Prostate gland (tissue), 2 donors: ENCODE measurements around the gene VSNL1. TPM values are rescaled to one million over a fixed set of nuclear protein-coding genes. Genes with fewer than 3 reads are reported as not detected.

ENCODE experiments used
- DNase-seq: peaks from one replicate; pipeline ENCODE4 v3.0.0-alpha.2; 2019; ENCODE audit warnings: low spot score
- H3K27ac ChIP-seq, 2 donors: fragments of 200-600 bp; sonication (generic); 2 replicates each; pipeline ENCODE4 v1.5.1; 2017 to 2019
- H3K27me3 ChIP-seq: fragments of 200-600 bp; sonication (generic); replicated peaks from 2 replicates; pipeline ENCODE4 v1.5.1; 2019; ENCODE audit not compliant: insufficient read depth
- H3K36me3 ChIP-seq, 2 donors: fragments of 200-600 bp; sonication (generic); 1 replicate in 1 of 2; 2 replicates in 1 of 2; pipeline versions ENCODE4 v1.5.1 to v1.8.1; 2017 to 2019
- H3K4me1 ChIP-seq: fragments of 200-600 bp; sonication (generic); replicated peaks from 2 replicates; pipeline ENCODE4 v1.5.1; 2019
- H3K4me3 ChIP-seq, 2 donors: fragments of 200-600 bp; sonication (generic); 2 replicates each; pipeline ENCODE4 v1.5.1; 2017 to 2019
- H3K9me3 ChIP-seq: fragments of 200-600 bp; sonication (generic); 2 replicates; pipeline ENCODE4 v1.5.1; 2017
- POLR2A ChIP-seq: fragments of 450-650 bp; IDR thresholded peaks from one replicate; pipeline ENCODE4 v1.6.1; 2016; ENCODE audit warnings: antibody characterized with exemption, mild to moderate bottlenecking
- POLR2AphosphoS5 ChIP-seq: sonication (generic); formaldehyde crosslinking; IDR thresholded peaks from one replicate; pipeline ENCODE4 v1.6.1; 2017; ENCODE audit warnings: antibody characterized with exemption
- whole genome bisulfite sequencing: methylation state at CpG from one replicate; pipeline ENCODE4 v1.1.5; 2018; 5-methylcytosine and 5-hydroxymethylcytosine counted together
- intact Hi-C: fragments of 100-400 bp; cut with DNase I; formaldehyde crosslinking; loops from one replicate; pipeline ENCODE4 v1.14.2; 2022
- total RNA-seq, 2 donors: library from RNA; depleted of rRNA; stranded (reverse); fragments of >200 nt; gene quantifications; one replicate each; pipeline ENCODE4 v1.1.0, GENCODE V29; 2016
- TF ChIP-seq, protein P1 (sequence below), 4 experiments: fragments of 200-600 bp in 2 of 4; fragments of 450-650 bp in 2 of 4; sonication (generic) in 2 of 4; IDR thresholded peaks; 1 replicate in 3 of 4; 2 replicates in 1 of 4; pipeline ENCODE4 v1.5.1; 2016 to 2019; ENCODE audit warnings: antibody characterized with exemption in 4 of 4, mild to moderate bottlenecking in 2 of 4, moderate library complexity in 2 of 4

Gene VSNL1
- total RNA-seq, 2 donors from 2014 or later, result 4.4 to 11.7 TPM

GRCh38 chr2:17606851-17607250 lies 66.4 kb downstream of the VSNL1 start:
- no peak overlapping the region for H3K27ac ChIP-seq
- no peaks in the 10 kb centered on the region for H3K4me1 ChIP-seq
- H3K4me3 ChIP-seq, result no peak overlapping the region
- H3K36me3 ChIP-seq, result no peaks in the 10 kb centered on the region
- no peak for DNase-seq
- 75% methylated on average over 2 of the region's 2 CpGs for whole genome bisulfite sequencing
- H3K9me3 ChIP-seq, result no peaks in the 10 kb centered on the region
- intact Hi-C loops, result no loop called here
- TF ChIP-seq POLR2A, result no peak
- TF ChIP-seq POLR2AphosphoS5, result no peak
- TF ChIP-seq, protein P1, sequence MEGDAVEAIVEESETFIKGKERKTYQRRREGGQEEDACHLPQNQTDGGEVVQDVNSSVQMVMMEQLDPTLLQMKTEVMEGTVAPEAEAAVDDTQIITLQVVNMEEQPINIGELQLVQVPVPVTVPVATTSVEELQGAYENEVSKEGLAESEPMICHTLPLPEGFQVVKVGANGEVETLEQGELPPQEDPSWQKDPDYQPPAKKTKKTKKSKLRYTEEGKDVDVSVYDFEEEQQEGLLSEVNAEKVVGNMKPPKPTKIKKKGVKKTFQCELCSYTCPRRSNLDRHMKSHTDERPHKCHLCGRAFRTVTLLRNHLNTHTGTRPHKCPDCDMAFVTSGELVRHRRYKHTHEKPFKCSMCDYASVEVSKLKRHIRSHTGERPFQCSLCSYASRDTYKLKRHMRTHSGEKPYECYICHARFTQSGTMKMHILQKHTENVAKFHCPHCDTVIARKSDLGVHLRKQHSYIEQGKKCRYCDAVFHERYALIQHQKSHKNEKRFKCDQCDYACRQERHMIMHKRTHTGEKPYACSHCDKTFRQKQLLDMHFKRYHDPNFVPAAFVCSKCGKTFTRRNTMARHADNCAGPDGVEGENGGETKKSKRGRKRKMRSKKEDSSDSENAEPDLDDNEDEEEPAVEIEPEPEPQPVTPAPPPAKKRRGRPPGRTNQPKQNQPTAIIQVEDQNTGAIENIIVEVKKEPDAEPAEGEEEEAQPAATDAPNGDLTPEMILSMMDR (IDR thresholded peaks at IDR 0.05), result no peak
- H3K27me3 ChIP-seq, result no peaks in the 10 kb centered on the region

DNA sequence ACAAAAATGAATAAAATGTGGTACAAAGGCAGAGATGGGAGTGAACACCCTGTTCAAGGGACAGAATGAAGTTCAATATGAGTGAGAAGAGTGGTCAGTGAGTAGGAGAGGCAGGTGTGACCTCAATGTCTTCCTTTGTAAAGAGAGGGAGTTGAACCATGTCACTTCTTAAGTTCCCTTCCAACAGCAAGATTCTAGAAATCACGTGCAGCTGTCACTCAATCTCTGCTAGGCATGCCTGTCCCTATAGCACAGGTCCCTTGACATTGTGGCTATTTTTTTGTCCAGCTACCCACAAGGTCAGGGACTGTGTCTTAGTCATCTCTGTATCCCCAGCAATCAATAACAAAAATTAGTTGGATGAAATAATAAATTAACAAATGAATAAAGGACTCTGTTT lies 66.9 kb downstream of the VSNL1 start:
- Histone ChIP-seq H3K4me1 (no peaks in the 10 kb centered on the region), H3K27ac (no peak overlapping the region), H3K36me3 (no peaks in the 10 kb centered on the region), H3K9me3 (no peaks in the 10 kb centered on the region), H3K27me3 (no peaks in the 10 kb centered on the region), H3K4me3 (no peak overlapping the region)
- DNase-seq, result no peak
- no peak for TF ChIP-seq POLR2AphosphoS5
- no peak for TF ChIP-seq POLR2A
- TF ChIP-seq, protein P1 (IDR thresholded peaks at IDR 0.05), result no peak
- intact Hi-C loops, result no loop called here
- WGBS, result 90% methylated on average over 1 of the region's 1 CpG

- no peak for DNase-seq
- WGBS, result 61% methylated on average over 4 of the region's 4 CpGs
Measured at GRCh38 chr2:17608251-17608650, 67.8 kb downstream of the VSNL1 start.

DNA sequence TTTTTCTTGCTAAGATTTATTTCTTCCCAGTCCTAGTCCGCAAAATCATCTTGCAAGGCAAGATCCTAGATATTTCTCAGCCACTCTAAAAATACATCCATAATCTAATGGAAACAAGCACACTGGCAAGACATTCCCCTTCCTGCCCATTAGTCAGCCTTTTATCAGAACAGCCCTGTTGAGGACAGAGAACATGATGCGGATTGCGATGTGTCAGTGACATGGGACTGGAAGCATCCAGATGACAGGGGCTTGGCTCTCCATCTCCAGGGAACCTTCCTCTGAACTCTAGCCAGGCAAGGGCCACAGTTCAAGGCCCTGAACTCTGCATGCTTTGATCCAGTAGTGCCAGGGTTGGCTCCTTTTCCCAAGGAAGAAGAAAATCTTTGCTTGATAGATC lies 70.0 kb downstream of the VSNL1 start:
- TF ChIP-seq POLR2AphosphoS5, result no peak
- TF ChIP-seq, protein P1 (IDR thresholded peaks at IDR 0.05), result no peak
- no peak for TF ChIP-seq POLR2A
- H3K4me1 ChIP-seq, result no peaks in the 10 kb centered on the region
- H3K27ac ChIP-seq, result no peak overlapping the region
- no peaks in the 10 kb centered on the region for H3K27me3 ChIP-seq
- intact Hi-C loops, result no loop called here
- H3K36me3 ChIP-seq, result no peaks in the 10 kb centered on the region
- WGBS, result 84% methylated on average over 3 of the region's 3 CpGs
- no peak overlapping the region for H3K4me3 ChIP-seq
- no peak for DNase-seq
- no peaks in the 10 kb centered on the region for H3K9me3 ChIP-seq

More at GRCh38 chr2:17608251-17608650, 67.8 kb downstream of the VSNL1 start:
- intact Hi-C loops, result no loop called here
- Histone ChIP-seq H3K27ac (no peak overlapping the region), H3K36me3 (no peaks in the 10 kb centered on the region), H3K4me1 (no peaks in the 10 kb centered on the region), H3K27me3 (no peaks in the 10 kb centered on the region), H3K4me3 (no peak overlapping the region), H3K9me3 (no peaks in the 10 kb centered on the region)
- no peak for TF ChIP-seq POLR2AphosphoS5
- TF ChIP-seq, protein P1 (IDR thresholded peaks at IDR 0.05), result no peak
- no peak for TF ChIP-seq POLR2A

GRCh38 chr2:17611036-17611435 lies 70.5 kb downstream of the VSNL1 start:
- Histone ChIP-seq H3K36me3 (no peaks in the 10 kb centered on the region), H3K27ac (no peak overlapping the region), H3K9me3 (no peaks in the 10 kb centered on the region), H3K4me3 (no peak overlapping the region), H3K4me1 (no peaks in the 10 kb centered on the region), H3K27me3 (no peaks in the 10 kb centered on the region)
- 96% methylated on average over 3 of the region's 3 CpGs for WGBS
- TF ChIP-seq POLR2AphosphoS5, result no peak
- TF ChIP-seq POLR2A, result no peak
- TF ChIP-seq, protein P1 (IDR thresholded peaks at IDR 0.05), result no peak
- intact Hi-C loops, result no loop called here
- DNase-seq, result no peak
